Muscle of leg (tissue), 11 donors: ENCODE results near the gene PLCB1. TPM values are rescaled to one million over a fixed set of nuclear protein-coding genes. Genes with fewer than 3 reads are reported as not detected.
A peak's percentile ranks its signal among the peaks of the same experiment; 100 is the strongest.

ENCODE experiments used
- DNase-seq: peaks from one replicate; pipeline ENCODE4 v3.0.0; 2013
- H3K27ac ChIP-seq: one replicate; pipeline ENCODE4 v1.5.1; 2013; ENCODE audit warnings: mild to moderate bottlenecking, low read length, control low read depth
- H3K27me3 ChIP-seq: one replicate; pipeline ENCODE4 v1.6.1; 2013; ENCODE audit warnings: low read length; ENCODE audit not compliant: control insufficient read depth, insufficient read depth
- H3K36me3 ChIP-seq: one replicate; pipeline ENCODE4 v1.6.1; 2013; ENCODE audit warnings: low read length; ENCODE audit not compliant: control insufficient read depth, insufficient read depth
- H3K4me1 ChIP-seq: one replicate; pipeline ENCODE4 v1.6.1; 2013; ENCODE audit warnings: low read length; ENCODE audit not compliant: control insufficient read depth, insufficient read depth
- H3K4me3 ChIP-seq: one replicate; pipeline ENCODE4 v1.5.1; 2013; ENCODE audit warnings: low read length, control low read depth
- H3K9me3 ChIP-seq: replicated peaks from 2 replicates; pipeline ENCODE4 v1.6.1; 2013; ENCODE audit warnings: low read depth, low read length; ENCODE audit not compliant: control insufficient read depth
- WGBS: methylation state at CpG from one replicate; pipeline ENCODE4 v1.1.5; 2013; ENCODE audit warnings: missing lambda C conversion rate; ENCODE audit not compliant: insufficient coverage; 5-methylcytosine and 5-hydroxymethylcytosine counted together
- polyA plus RNA-seq, 8 donors: library from polyadenylated mRNA; unstranded; fragments of 120-200 nt; gene quantifications; one replicate each; pipeline versions ENCODE4 v1.2.1 to v1.2.3, GENCODE V29; 2013; ENCODE audit warnings: inconsistent platforms in 1 of 8, low replicate concordance in 1 of 8; ENCODE audit not compliant: insufficient read length in 8 of 8, insufficient read depth in 1 of 8
- total RNA-seq: library from RNA; stranded (reverse); fragments of 120-200 nt; gene quantifications from one replicate; pipeline ENCODE4 v1.2.4, GENCODE V29; 2013

Gene PLCB1
- total and polyA plus RNA-seq, 9 donors: 6.8 to 14.3 (median 9.0) TPM

DNA sequence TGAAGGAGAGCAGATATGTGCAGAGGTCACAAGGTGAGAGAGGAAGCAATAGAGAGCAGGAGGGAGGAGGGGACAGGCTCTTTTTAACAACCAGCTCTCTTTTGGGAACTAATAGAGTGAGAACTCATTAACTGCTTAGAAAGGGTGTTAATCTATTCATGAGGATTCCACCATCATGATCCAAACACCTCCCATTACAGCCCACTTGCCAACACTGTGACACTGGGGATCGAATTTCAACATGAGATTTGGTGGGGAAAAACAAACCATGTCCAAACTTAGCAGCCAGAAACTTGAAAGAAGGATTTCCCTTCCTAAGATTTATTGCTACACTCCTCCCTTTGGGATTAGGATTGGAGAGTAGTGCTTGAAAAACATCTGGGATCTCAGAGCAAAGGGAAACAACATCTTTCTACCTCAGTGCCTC, 801.3 kb downstream of the PLCB1 start:
- no peaks in the 10 kb centered on the region for H3K36me3 ChIP-seq
- H3K27ac ChIP-seq: peak overlapping the region; percentile 43
- DNase-seq: peak; percentile 95
- H3K9me3 ChIP-seq: no peaks in the 10 kb centered on the region
- no peak overlapping the region for H3K4me3 ChIP-seq
- WGBS: no CpG with 5 or more reads among the region's 1 CpG
- H3K27me3 ChIP-seq: no peaks in the 10 kb centered on the region
- H3K4me1 ChIP-seq: peaks cover 3% of the 10 kb centered on the region

DNA sequence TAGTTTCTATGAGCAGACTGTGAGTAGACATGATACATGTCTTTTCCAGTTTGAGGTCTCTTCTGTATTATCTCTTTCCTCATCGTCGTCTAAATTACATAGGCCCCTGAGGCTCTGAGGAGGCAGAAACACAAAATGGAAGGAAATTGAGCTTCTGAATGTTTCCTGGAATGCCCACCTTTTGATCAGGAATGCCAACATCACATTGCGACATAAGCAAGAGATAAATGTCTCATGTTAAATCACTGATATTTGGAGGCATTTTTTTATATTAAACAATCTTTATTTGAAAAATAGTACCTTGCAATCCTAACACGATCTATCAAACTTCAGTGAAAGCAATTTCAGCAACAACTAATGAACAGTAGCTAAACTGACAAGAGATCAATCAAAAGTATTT, 802.3 kb downstream of the PLCB1 start:
- no peak for DNase-seq
- Histone ChIP-seq H3K36me3 (no peaks in the 10 kb centered on the region), H3K27ac (no peak overlapping the region), H3K27me3 (no peaks in the 10 kb centered on the region), H3K4me3 (no peak overlapping the region), H3K4me1 (peaks cover 3% of the 10 kb centered on the region), H3K9me3 (no peaks in the 10 kb centered on the region)
- WGBS: 40% methylated on average over 2 of the region's 4 CpGs

Other genes with a start within 250 kb of the PLCB1 start
- not detected for gene HAO1, start 191.8 kb upstream of the PLCB1 start, total RNA-seq
- gene HAO1, start 191.8 kb upstream of the PLCB1 start, polyA plus RNA-seq: not detected
- gene TMX4, start 112.5 kb upstream of the PLCB1 start, total RNA-seq: 18.1 TPM
- 10 to 100 TPM; 13.5 to 27.9 (median 20.7) TPM for gene TMX4, start 112.5 kb upstream of the PLCB1 start, polyA plus RNA-seq